Measurements from ENCODE around the gene PAX9. TPM values are rescaled to one million over a fixed set of nuclear protein-coding genes. Genes with fewer than 3 reads are reported as not detected.

PAX9 gene
- total and polyA plus RNA-seq, 2 of the 13 experiments (the other 11 are each of a cell fraction or from before 2014, with no cell fraction given) = 0.03 TPM; not detected in 1

GRCh38 chr14:36647824-36648753, 13.6 kb upstream of the PAX9 start (continued):
- no peak for TF ChIP-seq KLF11 (CRISPR knock-in tag; IDR thresholded peaks at IDR 0.05)
- no peak for TF ChIP-seq NCOA5 (CRISPR knock-in tag; IDR thresholded peaks at IDR 0.05)
- TF ChIP-seq, protein P1, sequence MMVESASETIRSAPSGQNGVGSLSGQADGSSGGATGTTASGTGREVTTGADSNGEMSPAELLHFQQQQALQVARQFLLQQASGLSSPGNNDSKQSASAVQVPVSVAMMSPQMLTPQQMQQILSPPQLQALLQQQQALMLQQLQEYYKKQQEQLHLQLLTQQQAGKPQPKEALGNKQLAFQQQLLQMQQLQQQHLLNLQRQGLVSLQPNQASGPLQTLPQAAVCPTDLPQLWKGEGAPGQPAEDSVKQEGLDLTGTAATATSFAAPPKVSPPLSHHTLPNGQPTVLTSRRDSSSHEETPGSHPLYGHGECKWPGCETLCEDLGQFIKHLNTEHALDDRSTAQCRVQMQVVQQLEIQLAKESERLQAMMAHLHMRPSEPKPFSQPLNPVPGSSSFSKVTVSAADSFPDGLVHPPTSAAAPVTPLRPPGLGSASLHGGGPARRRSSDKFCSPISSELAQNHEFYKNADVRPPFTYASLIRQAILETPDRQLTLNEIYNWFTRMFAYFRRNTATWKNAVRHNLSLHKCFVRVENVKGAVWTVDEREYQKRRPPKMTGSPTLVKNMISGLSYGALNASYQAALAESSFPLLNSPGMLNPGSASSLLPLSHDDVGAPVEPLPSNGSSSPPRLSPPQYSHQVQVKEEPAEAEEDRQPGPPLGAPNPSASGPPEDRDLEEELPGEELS (CRISPR knock-in tag; IDR thresholded peaks at IDR 0.05) = no peak
- TF ChIP-seq, protein P2, sequence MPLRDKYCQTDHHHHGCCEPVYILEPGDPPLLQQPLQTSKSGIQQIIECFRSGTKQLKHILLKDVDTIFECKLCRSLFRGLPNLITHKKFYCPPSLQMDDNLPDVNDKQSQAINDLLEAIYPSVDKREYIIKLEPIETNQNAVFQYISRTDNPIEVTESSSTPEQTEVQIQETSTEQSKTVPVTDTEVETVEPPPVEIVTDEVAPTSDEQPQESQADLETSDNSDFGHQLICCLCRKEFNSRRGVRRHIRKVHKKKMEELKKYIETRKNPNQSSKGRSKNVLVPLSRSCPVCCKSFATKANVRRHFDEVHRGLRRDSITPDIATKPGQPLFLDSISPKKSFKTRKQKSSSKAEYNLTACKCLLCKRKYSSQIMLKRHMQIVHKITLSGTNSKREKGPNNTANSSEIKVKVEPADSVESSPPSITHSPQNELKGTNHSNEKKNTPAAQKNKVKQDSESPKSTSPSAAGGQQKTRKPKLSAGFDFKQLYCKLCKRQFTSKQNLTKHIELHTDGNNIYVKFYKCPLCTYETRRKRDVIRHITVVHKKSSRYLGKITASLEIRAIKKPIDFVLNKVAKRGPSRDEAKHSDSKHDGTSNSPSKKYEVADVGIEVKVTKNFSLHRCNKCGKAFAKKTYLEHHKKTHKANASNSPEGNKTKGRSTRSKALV (CRISPR knock-in tag; IDR thresholded peaks at IDR 0.05) = peak; percentile 94
- TF ChIP-seq CENPT (CRISPR knock-in tag; IDR thresholded peaks at IDR 0.05; ENCODE audit: low read depth) = no peak
- TF ChIP-seq CAMTA2 (CRISPR knock-in tag; IDR thresholded peaks at IDR 0.05; ENCODE audit: borderline replicate concordance) = 0 out of 2 replicates have a peak, but pooled peaks have one; percentile 13
- no peak for TF ChIP-seq ZMYM2 (CRISPR knock-in tag; IDR thresholded peaks at IDR 0.05)
- TF ChIP-seq, protein P3, sequence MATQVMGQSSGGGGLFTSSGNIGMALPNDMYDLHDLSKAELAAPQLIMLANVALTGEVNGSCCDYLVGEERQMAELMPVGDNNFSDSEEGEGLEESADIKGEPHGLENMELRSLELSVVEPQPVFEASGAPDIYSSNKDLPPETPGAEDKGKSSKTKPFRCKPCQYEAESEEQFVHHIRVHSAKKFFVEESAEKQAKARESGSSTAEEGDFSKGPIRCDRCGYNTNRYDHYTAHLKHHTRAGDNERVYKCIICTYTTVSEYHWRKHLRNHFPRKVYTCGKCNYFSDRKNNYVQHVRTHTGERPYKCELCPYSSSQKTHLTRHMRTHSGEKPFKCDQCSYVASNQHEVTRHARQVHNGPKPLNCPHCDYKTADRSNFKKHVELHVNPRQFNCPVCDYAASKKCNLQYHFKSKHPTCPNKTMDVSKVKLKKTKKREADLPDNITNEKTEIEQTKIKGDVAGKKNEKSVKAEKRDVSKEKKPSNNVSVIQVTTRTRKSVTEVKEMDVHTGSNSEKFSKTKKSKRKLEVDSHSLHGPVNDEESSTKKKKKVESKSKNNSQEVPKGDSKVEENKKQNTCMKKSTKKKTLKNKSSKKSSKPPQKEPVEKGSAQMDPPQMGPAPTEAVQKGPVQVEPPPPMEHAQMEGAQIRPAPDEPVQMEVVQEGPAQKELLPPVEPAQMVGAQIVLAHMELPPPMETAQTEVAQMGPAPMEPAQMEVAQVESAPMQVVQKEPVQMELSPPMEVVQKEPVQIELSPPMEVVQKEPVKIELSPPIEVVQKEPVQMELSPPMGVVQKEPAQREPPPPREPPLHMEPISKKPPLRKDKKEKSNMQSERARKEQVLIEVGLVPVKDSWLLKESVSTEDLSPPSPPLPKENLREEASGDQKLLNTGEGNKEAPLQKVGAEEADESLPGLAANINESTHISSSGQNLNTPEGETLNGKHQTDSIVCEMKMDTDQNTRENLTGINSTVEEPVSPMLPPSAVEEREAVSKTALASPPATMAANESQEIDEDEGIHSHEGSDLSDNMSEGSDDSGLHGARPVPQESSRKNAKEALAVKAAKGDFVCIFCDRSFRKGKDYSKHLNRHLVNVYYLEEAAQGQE (IDR thresholded peaks at IDR 0.05; ENCODE audit: borderline replicate concordance in 1 of 2, low read depth in 1 of 2, low read length in 2 of 2) = no peak
- TF ChIP-seq IRF9 (CRISPR knock-in tag; IDR thresholded peaks at IDR 0.05; ENCODE audit: borderline replicate concordance) = no peak
- no peak for TF ChIP-seq PRDM10 (CRISPR knock-in tag; IDR thresholded peaks at IDR 0.05; ENCODE audit: low read depth)
- TF ChIP-seq STAT5B (CRISPR knock-in tag; IDR thresholded peaks at IDR 0.05) = no peak
- TF ChIP-seq THRA (CRISPR knock-in tag; IDR thresholded peaks at IDR 0.05; ENCODE audit: borderline replicate concordance) = peak; percentile 35; the same call in 1 of the 2 replicates
- TF ChIP-seq ZFP36L2 (CRISPR knock-in tag; IDR thresholded peaks at IDR 0.05) = no peak

All from HepG2 (cell line).